Measurements from ENCODE around the gene SPACA9. TPM values are rescaled to one million over a fixed set of nuclear protein-coding genes. Genes with fewer than 3 reads are reported as not detected.

The SPACA9 gene
- total RNA-seq, 3 donors from 2014 or later = 1.6 to 6.9 (median 2.5) TPM

DNA sequence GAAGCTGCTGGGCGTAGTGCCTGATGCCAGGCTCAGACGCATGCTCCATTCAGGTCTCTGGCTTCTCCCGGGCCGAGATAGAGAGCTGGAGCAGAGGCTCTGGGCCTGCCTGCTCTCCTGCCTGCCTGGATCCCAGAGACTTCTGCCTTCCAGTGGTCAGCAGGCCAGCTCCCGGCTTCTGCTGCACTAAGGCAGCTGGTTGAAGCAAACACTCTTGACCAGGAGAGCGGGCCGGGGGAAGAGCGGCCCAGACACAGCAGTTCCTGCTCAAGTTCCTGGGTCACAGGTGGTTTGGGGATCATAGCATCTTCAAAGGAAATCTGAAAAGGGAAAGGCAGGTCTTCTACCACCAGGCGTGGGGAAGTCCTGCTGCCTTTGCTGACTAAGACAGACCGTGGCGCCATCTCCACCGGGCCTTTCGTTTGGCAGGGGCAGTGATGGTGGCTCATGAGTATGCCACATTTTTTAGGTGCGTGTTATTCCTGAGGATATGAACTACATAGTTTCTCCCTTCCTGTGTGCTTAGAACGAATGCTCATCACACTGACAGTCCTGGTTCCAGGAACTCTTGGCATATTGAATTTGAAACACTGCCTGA is 31.7 kb upstream of the SPACA9 start:
- intact Hi-C loops (cut with DNase I, micrococcal nuclease) = no loop called here
- Histone ChIP-seq H3K9me3 (no peaks in the 10 kb centered on the region), H3K4me3 (no peak overlapping the region), H3K36me3 (ENCODE audit: low read depth) (no peaks in the 10 kb centered on the region), H3K4me1 (ENCODE audit: low read depth) (no peaks in the 10 kb centered on the region)
- TF ChIP-seq, protein P1, sequence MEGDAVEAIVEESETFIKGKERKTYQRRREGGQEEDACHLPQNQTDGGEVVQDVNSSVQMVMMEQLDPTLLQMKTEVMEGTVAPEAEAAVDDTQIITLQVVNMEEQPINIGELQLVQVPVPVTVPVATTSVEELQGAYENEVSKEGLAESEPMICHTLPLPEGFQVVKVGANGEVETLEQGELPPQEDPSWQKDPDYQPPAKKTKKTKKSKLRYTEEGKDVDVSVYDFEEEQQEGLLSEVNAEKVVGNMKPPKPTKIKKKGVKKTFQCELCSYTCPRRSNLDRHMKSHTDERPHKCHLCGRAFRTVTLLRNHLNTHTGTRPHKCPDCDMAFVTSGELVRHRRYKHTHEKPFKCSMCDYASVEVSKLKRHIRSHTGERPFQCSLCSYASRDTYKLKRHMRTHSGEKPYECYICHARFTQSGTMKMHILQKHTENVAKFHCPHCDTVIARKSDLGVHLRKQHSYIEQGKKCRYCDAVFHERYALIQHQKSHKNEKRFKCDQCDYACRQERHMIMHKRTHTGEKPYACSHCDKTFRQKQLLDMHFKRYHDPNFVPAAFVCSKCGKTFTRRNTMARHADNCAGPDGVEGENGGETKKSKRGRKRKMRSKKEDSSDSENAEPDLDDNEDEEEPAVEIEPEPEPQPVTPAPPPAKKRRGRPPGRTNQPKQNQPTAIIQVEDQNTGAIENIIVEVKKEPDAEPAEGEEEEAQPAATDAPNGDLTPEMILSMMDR (IDR thresholded peaks at IDR 0.05) = no peak
- DNase-seq (no peak), ATAC-seq (no peak)

DNA sequence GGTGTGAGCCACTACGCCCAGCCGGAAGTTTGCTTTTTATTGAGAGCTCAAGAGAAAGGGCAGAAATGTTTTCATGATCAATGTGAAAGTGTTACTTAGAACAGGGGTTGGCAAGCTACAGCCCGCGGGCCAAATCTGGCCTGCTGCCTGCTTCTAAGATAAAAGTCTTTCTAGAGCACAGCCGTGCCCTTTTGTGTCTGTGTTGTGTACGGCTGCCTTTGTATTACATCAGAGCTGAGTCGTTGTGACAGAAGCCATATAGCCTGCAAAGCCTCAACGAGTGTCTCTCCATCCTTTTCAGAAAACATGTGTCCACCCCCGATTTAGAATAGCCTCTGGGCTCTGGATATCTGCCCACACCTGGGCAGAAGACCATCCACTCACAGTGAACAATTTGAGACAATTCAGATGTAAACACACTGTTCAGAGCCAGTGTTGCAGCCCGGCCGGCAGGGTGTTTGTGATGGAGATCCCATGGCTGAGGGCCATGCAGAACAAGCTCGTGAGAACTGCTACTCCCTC is 29.5 kb upstream of the SPACA9 start:
- no peaks in the 10 kb centered on the region for H3K36me3 ChIP-seq (ENCODE audit: low read depth)
- no peaks in the 10 kb centered on the region for H3K9me3 ChIP-seq
- DNase-seq (peak in 2 of 3 donors; percentile 51 to 55), ATAC-seq (peak; percentile 77)
- intact Hi-C loops (cut with DNase I, micrococcal nuclease) = no loop called here
- TF ChIP-seq, protein P1 (IDR thresholded peaks at IDR 0.05) = no peak
- H3K4me1 ChIP-seq (ENCODE audit: low read depth) = no peaks in the 10 kb centered on the region
- H3K4me3 ChIP-seq = no peak overlapping the region

DNA sequence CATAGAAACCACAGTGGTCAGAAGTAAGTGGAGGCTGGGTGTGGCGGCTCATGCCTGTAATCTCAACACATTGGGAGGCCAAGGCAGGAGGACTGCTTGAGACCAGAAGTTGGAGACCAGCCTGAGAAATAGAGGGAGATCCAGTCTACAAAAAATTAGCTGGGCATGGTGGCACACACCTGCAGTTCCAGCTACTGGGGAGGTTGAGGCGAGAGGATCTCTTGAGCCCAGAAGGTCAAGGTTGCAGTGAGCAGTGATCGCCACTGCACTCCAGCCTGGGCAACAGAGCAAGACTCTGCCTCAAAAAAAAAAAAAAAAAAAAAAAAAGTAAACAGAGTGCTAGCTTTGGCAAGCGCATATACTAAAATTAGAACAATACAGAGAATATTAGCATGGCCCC is 25.2 kb upstream of the SPACA9 start:
- H3K36me3 ChIP-seq (ENCODE audit: low read depth) = no peaks in the 10 kb centered on the region
- DNase-seq = no peak
- intact Hi-C loops (cut with DNase I, micrococcal nuclease) = no loop called here
- no peaks in the 10 kb centered on the region for H3K4me1 ChIP-seq (ENCODE audit: low read depth)
- TF ChIP-seq, protein P1 (IDR thresholded peaks at IDR 0.05) = no peak
- ATAC-seq = no peak
- H3K4me3 ChIP-seq = no peak overlapping the region
- H3K9me3 ChIP-seq = no peaks in the 10 kb centered on the region

DNA sequence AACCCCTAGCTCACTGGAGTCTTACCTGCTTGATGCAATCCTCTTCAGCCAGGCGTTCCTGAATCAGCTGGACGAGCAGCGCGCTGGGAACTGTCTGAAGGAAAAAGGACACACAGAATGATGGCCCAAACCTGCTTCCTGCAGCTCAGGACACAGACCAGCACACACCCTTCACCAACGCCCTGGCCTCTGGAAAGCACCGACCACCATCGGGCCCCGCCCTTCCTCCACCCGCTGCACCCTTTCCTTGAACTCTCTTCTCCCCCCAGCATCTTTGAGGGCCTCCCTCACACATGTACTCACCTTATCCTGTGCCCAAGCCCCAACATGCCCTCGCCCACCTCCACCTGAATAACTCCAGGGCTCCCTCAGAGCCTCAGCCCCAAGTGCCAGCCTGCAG is 23.9 kb upstream of the SPACA9 start:
- Histone ChIP-seq H3K4me3 (no peak overlapping the region), H3K9me3 (no peaks in the 10 kb centered on the region), H3K4me1 (ENCODE audit: low read depth) (no peaks in the 10 kb centered on the region), H3K36me3 (ENCODE audit: low read depth) (no peaks in the 10 kb centered on the region)
- TF ChIP-seq, protein P1 (IDR thresholded peaks at IDR 0.05) = no peak
- ATAC-seq (peak; percentile 39), DNase-seq (no peak)
- intact Hi-C loops (cut with DNase I, micrococcal nuclease) = no loop called here

DNA sequence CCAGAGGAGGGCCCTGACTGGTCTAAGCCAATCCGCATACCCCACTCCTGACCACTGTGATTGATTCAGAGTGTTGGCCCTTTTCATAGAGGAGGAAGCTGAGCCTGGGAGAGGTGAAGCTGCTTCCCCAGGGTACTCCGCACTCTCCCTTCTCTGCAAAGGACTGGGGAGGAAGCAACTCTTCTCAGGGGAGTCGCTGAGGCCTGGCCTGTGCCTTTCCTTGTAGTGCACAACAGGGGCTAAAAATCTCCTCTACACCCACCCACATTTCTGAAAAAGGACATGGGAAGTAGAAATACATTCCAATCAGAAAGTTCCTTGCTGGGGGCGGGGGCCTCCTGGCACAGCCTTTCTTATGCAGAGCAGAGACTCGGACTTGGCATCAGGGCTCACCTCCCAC is 22.8 kb upstream of the SPACA9 start:
- Histone ChIP-seq H3K4me1 (ENCODE audit: low read depth) (no peaks in the 10 kb centered on the region), H3K4me3 (no peak overlapping the region), H3K36me3 (ENCODE audit: low read depth) (no peaks in the 10 kb centered on the region), H3K9me3 (no peaks in the 10 kb centered on the region)
- no peak for ATAC-seq
- DNase-seq = no peak
- intact Hi-C loops (cut with DNase I, micrococcal nuclease) = no loop called here
- TF ChIP-seq, protein P1 (IDR thresholded peaks at IDR 0.05) = no peak
